HG02884 (cell line): ENCODE measurements around the gene FAM222A.

Experiments used
- ATAC-seq: cut with Tn5 transposase; IDR thresholded peaks from one replicate; pipeline ENCODE4 v1.9.1; 2021; ENCODE audit warnings: mild to moderate bottlenecking, moderate library complexity; ENCODE audit not compliant: unreplicated experiment

Gene FAM222A

DNA sequence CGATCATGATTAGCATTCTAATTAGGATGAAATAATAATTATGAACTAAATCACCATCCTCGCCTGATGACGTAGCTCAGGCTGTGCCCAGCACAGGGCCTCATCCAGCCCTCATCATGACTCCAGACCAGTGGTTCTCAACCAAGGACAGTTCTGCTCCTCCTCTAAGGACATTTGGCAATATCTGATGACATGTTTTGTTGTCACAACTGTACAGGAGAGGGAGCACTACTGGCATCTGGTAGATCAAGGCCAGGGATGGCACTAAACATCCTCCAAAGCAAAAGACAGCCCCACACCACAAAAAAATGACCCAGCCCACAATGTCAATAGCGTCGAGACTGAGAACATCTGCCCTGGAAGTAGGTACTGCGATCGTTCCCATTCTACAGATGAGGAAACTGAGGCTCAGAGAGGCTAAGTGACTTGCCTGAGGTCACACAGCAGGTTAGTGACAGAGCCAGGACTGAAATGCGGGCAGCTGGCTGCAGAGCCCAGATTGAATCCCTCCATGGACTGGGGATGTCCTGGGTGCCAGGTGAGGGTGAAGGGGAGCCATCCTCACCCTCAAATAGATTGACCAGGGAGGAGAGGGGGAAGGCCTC is 104.1 kb downstream of the FAM222A start:
- no peak for ATAC-seq

GRCh38 chr12:109818253-109818652 is 104.6 kb downstream of the FAM222A start:
- no peak for ATAC-seq

GRCh38 chr12:109818905-109819500 is 105.4 kb downstream of the FAM222A start:
- no peak for ATAC-seq
